ENCODE results near the gene ADGRD2.

Gene ADGRD2

DNA sequence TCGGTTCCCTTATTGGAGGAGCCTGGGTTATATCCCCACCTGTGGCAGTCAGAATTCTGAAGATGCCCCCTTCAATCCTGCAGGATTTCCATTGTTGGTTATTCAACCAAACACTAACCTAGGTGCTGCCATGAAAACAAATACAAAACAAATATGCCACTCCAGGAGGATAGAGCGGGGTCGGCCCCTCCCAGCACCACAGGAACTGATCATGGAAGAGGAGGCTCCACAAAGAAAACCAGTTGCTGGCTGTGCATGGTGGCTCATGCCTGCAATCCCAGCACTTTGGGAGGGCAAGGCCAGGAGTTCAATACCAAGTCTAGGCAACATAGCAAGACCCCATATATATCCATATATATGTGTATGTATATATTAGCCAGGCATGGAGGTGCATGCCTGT lies 13.2 kb upstream of the ADGRD2 start:
- no peak for DNase-seq

DNA sequence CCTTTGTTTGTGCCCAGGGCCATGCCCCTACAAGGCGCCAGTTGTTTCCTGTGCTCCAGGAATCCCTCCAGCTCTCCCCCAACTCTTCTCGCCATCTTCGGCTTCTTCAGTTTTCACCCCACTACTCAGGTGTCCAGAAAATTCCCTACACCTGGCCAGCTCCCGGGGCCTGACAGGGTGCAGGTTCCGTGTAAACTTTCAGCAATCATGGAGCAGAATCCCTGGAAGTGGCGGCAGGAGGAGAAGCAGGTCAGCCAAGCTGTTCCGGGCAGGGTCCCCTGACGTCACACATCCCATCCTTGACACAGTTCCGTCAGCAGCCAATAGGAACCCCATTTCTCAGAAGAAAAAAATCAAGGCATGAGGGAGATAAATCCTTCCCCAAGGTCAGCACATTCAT lies 12.2 kb upstream of the ADGRD2 start:
- no peak for DNase-seq

DNA sequence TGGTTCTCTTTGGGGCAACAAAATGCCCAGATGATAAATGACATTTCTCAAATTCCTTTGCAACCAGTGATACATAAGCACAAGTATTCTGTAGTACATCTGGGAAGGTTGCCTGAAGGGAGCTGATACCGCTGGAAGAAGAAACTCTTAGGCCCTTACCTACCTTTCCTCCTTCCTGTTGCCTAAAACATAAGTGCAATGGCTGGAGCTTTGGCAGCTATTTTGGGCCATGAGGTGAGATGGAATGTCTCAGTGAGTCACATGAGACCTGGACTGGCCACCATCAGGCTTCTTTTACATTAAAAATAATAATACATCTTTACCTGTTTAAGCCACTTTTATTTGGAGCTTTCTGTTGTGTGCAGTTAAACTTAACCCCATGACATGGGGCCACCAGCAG lies 11.2 kb upstream of the ADGRD2 start:
- no peak for DNase-seq

DNA sequence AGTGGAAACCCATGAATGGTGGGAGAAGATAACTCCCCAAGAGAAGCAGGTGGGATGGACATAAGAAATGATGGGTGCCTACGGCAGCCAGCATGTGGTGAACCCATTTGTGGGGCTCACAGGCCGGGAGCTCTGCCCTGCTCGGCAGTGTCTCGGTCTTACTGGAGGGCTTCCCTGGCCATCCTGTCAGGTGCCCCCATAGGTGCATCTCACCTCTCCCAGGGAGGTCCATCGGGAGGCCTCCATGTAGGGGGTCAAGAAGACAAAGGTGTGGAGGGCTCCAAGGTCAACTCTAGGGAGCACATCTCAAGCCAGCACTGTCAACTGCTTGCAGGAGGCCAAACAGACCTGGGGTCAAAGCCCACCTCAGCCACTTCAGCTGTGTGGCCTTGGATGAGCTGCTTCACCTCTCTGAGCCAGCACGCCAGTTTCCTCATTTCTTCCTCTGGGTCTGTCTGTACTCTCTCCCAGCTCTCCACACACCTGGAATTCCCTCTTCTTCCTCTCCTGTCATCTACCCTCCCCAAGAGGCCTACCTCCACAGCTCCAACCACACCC lies 10.5 kb upstream of the ADGRD2 start:
- no peak for DNase-seq

DNA sequence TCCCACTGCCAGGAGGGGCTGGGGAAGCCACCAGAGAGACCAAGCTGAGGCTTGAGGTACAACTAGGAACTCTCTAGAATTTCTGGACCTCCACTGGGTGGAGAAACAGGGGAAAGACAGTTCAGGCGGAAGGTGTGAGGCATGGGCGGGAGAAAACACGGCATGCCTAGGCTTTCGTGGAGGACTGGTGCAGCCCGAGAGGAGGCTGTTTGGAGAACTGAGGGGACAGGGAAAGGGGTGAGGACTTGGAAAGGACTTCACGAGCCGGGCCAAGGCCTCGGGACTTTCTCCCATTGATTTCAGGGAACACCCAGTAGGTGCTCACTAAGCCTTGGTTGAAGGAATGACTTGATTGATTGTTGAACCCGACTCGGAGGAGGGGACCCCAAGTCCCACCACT lies 9.5 kb upstream of the ADGRD2 start:
- no peak for DNase-seq

DNA sequence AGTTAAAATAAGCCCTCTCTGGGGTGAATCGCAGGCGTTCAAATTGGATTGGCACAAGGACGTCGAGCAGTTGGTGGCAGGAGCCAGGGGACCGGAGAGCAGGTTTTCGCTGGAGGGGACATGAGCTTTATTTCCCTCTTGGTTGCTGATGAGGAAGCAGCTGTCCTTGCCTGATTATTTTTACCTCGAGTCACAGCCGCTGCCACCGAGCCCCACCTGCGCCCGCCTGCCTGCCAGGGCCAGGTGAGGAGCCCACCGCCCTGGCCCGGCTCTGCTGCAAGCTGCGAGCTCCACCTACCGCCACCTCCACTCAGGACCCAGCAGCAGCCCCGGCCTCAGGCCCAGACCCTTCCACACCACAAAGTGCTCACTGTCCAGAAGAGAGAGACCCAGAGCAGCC lies 9.0 kb upstream of the ADGRD2 start:
- no peak for DNase-seq

DNA sequence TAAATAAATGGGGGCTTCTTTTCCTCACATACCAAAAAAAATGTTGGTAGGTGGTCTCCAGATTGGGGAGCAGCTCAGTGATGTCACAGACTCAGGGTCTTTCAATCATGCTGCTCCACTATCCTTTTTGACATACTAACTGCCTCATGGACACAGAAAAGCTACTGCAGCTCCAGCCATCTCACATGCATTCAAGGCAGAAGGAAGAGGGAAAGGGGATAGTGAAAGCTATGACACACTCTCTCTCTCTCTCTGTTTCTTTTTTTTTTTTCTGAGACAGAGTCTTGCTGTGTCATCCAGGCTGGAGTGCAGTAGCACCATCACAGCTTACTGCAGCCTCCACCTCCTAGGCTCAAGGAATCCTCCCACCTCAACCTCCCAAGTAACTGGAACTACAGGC lies 7.9 kb upstream of the ADGRD2 start:
- no peak for DNase-seq

DNA sequence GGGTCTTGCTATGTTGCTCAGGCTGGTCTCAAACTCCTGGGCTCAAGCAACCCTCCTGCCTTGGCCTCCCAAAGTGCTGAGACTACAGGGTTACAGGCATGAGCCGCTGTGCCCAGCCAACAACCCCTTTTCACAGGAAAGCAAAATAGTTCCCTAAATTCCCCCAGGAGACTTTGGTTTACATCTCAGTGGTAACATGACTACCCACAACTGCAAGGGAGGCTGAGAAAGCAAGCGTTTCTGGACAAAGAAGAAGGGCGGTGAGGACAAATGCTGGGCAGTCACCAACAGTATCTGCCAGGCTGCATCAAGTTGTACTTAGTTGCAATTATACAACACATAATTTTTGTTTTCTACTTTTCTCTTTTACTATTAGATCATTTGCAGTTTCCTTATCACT lies 7.4 kb upstream of the ADGRD2 start:
- no peak for DNase-seq

DNA sequence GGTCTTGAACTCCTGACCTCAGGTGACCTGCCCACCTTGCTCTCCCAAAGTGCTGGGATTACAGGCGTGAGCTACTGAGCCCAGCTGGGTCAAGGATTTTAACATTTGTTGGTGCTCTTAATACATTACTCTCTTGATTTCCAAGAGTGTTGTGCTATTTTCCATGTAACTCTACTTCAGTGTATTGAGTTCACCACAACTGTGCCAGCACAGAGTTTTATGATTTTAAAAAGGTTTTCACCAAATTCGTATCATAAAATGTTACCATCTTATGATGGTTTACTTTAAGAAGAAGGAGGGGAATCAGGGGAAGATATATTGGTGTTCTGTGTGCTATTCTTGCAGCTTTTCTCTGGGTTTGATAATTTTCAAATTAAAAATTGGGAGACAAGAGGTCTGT lies 6.6 kb upstream of the ADGRD2 start:
- DNase-seq: no peak

DNA sequence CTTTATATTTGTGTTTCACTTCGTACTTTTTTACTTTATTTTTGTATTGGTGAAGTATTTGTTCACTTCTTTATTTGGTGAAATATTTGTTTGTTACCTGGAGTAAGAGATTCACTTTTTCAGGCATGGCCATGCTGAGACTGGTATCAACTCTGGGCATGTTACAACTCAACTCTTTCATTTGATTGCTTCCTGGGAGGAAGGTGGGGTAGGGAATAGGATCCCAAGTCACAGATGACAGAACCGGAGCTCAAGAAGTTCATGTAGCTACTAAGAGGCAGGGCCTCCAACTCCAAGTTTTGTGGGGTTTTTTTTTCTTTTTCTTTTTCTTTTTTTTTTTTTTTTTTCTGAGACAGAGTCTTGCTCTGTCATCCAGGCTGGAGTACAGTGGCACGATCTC lies 6.1 kb upstream of the ADGRD2 start:
- no peak for DNase-seq

DNA sequence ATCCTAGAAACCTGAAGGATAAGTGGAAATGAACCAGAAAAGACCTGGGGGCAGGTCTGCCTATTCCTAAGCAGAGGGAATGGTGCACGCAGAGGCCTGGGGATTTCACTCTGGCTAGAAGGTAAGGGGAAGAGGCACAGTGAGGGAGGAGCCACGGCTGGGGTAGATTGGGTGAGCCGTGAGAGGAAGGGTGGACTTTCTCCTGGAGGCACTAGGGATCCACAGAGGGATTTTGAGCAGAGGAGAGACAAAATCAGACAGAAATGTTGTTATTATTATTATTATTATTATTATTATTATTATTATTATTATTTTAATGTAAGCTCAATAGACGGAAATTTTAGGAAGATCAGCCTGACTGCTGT lies 3.0 kb upstream of the ADGRD2 start:
- DNase-seq: no peak

DNA sequence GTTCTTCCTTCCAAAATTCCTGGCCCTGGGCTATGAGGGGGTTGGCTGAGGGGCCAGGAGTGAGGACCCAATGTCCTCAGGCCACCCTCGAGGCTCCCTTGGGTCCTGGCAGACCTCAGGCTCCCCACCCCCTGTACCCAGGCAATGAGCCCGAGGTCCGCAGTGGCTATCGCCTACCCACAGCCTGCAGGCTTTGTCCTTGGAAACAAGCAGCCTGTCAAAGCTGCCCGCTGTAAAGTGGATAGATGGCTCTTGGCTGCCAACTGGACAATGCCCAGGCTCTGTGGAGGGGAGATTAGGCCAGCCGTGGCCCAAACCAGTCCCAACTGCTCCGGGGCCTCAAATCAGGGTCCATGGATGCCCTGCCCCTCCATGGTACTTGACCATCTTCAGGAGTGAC lies 2.2 kb upstream of the ADGRD2 start:
- DNase-seq: no peak

DNA sequence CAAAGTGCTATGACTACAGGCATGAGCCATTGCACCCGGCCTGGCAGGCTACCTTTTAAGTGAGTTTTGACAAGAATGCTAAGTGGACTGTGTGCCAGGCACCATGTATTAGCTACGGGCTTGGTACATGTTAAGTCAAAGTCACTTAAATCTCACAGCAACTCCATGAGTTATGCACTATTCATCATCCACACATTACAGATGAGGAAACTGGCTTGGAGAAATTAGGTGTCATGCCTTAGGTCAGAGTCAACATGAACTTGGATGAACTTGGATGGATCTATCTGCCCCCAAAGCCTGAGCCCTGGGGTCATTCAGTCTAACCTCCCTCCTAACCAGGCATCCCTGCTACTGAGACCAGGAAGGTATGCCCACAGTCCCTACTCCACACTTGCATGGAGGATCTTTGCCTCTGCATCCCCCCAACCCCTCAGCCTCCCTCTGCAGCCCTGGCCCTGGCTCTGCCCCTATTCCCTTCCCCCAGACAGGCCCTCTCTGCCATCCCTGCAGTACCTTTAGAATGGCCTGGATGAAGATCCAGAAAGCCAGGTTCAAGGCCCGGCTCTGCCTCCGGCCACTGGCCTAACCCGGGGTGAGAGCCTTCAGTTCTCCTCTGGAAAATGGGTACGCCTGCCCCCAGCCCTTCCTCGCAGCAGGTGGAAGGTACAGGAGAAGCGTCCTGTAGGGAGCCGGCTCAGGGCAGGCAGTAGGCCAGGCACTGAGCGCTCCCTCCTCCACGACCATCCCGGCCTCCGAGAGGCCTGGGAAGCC lies 685 bp upstream of the ADGRD2 start:
- no peak for DNase-seq

DNA sequence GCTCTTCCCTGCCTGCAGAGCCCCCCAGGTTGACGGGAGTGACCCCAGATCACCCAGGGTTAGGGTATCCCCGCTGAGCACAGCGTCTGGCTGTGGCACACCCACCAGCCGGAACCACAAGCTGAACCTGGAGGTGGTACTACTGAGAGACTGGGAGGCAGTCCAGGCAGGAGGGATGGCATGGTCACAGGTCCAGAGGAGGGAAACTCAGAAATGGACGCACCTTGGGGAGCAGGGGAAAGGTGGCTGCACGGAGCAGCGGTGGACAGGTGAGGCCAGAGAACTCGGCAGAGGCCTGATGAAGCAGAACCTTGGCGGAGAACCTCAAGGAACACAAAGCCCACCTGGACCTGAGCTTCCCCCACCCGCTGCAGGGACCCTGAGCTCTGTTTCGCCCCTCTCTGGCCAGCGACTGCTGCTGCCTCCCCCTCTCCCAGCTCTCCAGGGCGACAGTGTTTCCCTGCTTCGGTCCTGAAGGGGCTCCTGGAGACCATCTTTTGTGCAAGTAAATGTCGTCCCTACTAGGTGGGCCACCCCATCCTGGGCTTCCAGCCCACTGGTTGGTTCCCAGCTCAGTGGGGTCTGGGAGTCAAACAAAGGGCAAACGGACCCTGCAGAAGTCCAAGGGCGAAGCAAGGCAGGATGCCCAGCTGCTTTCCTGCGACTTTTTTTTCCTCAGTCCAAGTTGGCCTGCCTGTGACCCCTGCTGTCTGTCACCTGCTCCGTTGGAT lies 845 bp downstream of the ADGRD2 start:
- DNase-seq: no peak

DNA sequence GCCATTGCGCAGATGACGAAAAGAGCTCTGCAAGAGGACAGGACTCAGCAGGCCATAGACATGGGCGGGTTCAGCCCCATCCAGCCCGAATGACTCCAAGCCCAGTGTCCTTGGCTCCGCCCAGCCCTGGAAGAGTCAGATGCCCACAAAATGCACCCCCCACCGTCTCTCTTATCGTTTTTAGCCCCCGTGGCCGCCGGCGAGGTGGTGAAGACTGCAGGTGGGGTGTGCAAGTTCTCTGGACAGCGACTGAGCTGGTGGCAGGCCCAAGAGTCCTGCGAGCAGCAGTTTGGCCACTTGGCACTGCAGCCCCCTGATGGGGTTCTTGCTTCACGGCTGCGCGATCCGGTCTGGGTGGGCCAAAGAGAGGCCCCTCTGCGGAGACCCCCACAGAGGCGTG lies 2.1 kb downstream of the ADGRD2 start:
- DNase-seq: no peak

DNA sequence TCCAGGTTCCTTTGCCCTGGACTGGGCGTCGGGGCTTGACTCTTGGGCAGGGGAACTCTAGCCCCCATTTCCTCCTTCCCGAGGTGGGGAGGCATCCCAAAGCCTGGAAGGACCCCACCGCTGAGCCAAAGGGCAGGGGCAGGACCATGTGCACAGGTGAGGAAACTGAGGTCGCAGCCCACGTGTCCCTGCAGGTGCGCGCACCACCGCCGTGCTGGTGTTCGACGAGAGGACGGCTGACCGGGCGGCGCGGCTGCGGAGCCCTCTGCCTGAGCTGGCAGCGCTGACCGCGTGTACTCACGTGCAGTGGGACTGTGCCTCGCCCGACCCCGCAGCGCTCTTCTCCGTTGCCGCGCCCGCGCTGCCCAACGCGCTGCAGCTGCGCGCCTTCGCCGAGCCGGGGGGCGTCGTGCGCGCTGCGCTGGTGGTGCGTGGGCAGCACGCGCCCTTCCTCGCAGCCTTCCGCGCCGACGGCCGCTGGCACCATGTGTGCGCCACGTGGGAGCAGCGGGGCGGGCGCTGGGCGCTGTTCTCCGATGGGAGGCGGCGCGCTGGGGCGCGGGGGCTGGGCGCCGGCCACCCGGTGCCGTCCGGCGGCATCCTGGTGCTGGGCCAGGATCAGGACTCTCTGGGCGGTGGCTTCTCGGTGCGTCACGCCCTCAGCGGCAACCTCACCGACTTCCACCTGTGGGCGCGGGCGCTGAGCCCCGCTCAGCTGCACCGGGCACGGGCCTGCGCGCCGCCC lies 2.8 kb downstream of the ADGRD2 start:
- no peak for DNase-seq

DNA sequence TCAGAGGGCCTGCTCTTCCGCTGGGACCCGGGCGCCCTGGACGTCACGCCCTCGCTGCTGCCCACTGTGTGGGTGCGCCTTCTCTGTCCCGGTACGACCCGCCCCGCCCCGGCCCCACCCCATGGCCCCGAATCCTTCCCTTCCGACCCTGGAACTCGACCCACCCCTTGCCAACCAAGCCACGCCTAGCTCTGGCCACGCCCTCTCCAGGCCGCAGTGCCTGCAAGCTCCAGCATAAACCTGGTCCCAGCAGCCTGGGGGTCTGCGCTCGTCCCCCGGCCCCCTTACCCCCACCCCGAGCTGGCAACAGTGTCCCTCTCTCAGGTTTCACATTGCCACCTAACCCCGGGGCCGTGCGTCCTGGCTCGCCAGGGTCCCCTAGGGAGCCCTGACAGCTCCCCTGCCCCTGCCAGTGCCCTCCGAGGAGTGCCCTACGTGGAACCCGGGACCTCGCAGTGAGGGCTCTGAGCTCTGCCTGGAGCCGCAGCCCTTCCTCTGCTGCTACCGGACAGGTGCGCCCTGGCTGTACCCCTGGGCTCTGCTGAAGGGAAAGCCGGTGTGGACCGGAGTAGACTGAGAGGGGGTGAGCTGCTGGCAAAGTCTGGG lies 3.4 kb downstream of the ADGRD2 start:
- DNase-seq: no peak

DNA sequence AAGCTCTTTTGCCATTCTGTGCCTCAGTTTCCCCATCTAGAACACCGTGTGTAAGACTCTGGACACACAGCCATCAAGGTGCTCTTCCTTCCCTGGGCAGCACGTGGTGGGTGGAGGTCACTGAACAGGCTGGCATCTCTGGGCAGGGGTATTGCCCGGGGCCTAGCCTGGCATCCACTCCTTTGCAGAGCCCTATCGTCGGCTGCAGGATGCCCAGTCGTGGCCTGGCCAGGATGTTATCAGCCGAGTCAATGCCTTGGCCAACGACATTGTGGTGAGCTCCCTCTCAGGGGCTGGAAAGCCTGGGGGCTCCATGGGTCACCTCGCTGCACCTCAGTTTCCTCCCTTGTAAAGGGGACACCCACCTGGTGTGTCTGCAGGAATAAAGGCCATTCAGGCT lies 4.0 kb downstream of the ADGRD2 start:
- DNase-seq: no peak

DNA sequence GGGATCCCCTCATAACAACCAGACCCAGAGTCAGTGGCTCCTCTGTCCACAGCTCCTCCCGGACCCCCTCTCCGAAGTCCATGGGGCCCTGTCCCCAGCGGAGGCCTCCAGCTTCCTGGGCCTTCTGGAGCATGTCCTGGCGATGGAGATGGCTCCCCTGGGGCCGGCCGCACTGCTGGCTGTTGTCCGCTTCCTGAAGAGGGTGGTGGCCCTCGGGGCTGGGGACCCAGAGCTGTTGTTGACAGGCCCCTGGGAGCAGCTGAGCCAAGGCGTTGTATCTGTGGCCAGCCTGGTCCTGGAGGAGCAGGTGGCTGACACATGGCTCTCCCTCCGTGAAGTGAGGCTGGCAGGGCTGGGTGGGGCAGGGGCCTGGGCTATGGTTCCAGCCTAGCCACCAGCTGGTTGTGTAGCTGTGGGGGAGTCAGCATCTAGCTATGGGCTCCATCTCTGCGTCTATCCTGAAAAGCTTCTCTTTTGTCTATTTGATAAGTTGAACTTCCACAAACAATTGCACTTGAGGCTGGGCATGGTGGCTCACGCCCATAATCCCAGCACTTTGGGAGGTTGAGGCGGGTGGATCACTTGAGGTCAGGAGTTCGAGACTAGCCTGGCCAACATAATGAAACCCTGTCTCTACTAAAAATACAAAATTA lies 4.7 kb downstream of the ADGRD2 start:
- DNase-seq: no peak

DNA sequence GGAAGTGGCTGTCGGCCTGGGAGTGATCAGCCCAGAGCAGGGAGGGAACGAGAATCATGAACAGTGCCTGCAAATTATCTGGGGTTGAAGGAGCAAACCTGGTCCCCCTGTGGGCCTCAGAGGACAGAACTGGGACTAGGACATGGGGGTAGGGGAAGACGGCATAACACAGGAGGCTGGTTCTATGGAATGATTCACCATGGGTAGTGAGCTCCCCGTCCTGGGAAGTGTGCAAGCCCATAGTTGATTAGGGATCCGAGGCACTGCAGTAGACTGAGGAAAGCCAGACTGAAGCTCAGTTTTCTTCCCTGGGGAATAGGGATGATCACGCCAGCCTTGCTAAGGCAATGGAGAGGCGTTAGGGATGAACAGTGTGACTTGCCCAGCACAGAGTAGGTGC lies 5.6 kb downstream of the ADGRD2 start:
- DNase-seq: no peak

DNA sequence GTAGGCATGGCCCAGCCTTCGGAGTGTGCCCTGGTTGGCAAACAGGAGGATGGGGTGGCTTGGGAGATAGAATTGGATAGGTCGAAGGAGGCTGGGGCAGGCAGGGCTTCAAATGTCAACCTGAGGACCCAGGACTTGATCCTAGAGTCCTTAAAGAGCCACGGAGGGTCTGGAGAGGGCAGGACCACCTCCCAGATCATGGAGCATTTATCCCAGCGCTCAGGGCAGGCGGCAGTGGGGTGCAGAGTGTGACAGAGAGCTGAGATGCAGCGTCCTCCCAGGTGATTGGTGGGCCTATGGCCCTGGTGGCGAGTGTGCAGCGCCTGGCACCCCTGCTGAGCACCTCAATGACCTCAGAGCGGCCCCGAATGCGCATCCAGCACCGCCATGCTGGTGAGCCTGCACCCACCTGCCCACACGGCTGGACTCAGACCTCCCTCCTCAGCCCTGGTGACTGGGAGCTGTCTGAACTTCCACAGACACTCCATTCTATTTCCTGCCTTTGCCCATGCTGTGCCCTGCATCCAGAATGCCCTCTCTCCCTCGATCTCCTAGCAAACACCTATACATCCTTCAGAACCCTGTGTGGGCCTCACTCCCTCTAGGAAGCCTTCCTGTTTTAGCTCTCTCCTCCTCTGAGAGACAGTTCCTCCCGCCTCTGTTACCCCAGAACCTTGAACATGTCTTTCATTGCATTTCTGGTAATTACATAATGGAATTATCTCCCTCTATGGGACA lies 6.3 kb downstream of the ADGRD2 start:
- DNase-seq: no peak
